ENCODE results near the gene BAIAP2. TPM values are rescaled to one million over a fixed set of nuclear protein-coding genes. Genes with fewer than 3 reads are reported as not detected.

BAIAP2 gene
- total and polyA plus RNA-seq, 2 of the 13 experiments (the other 11 are each of a cell fraction or from before 2014, with no cell fraction given) = 22.5 to 24.0 TPM

- TF ChIP-seq, protein P1, sequence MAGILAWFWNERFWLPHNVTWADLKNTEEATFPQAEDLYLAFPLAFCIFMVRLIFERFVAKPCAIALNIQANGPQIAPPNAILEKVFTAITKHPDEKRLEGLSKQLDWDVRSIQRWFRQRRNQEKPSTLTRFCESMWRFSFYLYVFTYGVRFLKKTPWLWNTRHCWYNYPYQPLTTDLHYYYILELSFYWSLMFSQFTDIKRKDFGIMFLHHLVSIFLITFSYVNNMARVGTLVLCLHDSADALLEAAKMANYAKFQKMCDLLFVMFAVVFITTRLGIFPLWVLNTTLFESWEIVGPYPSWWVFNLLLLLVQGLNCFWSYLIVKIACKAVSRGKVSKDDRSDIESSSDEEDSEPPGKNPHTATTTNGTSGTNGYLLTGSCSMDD (CRISPR knock-in tag; IDR thresholded peaks at IDR 0.05) = no peak
Measured at GRCh38 chr17:81046132-81046769, 11.3 kb downstream of the BAIAP2 start (continued).

DNA sequence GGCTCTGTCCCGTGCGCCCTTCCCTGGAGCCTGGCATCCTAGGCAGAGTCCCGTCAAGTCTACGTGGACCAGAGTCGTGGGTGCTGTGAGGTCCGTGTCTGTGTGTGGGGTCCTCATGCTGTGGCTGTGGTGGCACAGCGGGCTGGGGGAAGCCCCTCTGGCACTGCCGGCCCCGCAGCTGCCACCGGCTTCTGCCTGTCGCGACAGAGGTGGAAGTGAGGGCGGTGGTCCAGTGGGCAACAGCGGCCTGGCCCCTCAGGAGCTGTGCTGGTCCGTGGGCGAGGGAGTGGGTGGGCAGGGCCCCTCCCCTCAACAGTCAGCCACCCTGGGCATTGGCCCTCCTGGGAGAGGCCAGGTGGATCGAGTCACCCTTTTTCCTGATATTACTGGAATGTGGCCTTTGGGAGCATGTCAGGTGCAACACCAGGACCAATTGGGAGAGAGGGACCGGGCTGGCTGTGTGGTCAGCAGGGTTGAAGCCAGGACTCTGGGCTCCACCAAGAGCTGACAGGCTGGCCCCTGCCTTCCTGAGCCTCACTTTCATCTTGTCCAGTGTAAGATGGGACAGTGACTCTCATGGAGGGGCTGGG lies 11.9 kb downstream of the BAIAP2 start:
- TF ChIP-seq ZNF546 (CRISPR knock-in tag; conservative IDR thresholded peaks at IDR 0.05) (0 out of 2 replicates have a peak, but pooled peaks have one; percentile 60), HNRNPK (IDR thresholded peaks at IDR 0.05; ENCODE audit: low read depth, low read length, poor library complexity, severe bottlenecking) (no peak), ZNF367 (CRISPR knock-in tag; IDR thresholded peaks at IDR 0.05; ENCODE audit: borderline replicate concordance) (no peak), HMGA1 (CRISPR knock-in tag; conservative IDR thresholded peaks at IDR 0.05) (no peak), HNRNPL (IDR thresholded peaks at IDR 0.05; ENCODE audit: low read depth, low read length) (peak; percentile 60; the same call in 1 of the 2 replicates), ZNF225 (CRISPR knock-in tag; IDR thresholded peaks at IDR 0.05) (0 out of 2 replicates have a peak, but pooled peaks have one; percentile 20), ZNF772 (CRISPR knock-in tag; IDR thresholded peaks at IDR 0.05) (no peak), NRL (CRISPR knock-in tag; IDR thresholded peaks at IDR 0.05; ENCODE audit: borderline replicate concordance) (0 out of 2 replicates have a peak, but pooled peaks have one; percentile 11), IRX3 (CRISPR knock-in tag; IDR thresholded peaks at IDR 0.05; ENCODE audit: borderline replicate concordance, low read depth) (no peak), ZBTB25 (CRISPR knock-in tag; IDR thresholded peaks at IDR 0.05) (no peak), CBX1 (IDR thresholded peaks at IDR 0.05; ENCODE audit: low read depth) (no peak), JUN (CRISPR knock-in tag; IDR thresholded peaks at IDR 0.05) (no peak)
- H3K27ac ChIP-seq (ENCODE audit: extremely low read length, insufficient read depth, low read length) = no peak overlapping the region
- CTCF ChIA-PET (ENCODE audit: low intra/inter-chr PET ratio, low total read pairs) = no interaction called here
- no peak overlapping the region for H2AFZ ChIP-seq (ENCODE audit: low read length)
- WGBS (ENCODE audit: low lambda C conversion rate) = 96% methylated on average over 14 of the region's 18 CpGs
- H3K79me2 ChIP-seq (ENCODE audit: insufficient read depth, low read length) = peaks cover 65% of the 10 kb centered on the region
- intact Hi-C loops (cut with micrococcal nuclease; ENCODE audit: unreplicated experiment) (loop anchor here (5.0 kb wide), 1 partner anchor 35 kb away; no protein-coding TSS in a partner anchor), in situ Hi-C loops (cut with HindIII; ENCODE audit: extremely low pct_ligation_motif_present, low pct_unique_long_range_greater_than_20kb) (no loop called here)
- no peak overlapping the region for H3K9ac ChIP-seq (ENCODE audit: insufficient read depth, low read depth, low read length)
- ATAC-seq (no peak), DNase-seq (ENCODE audit: low spot score) (peak; percentile 32), FAIRE-seq (no peak)
- no peaks in the 10 kb centered on the region for H3K36me3 ChIP-seq (replicated peaks in 1 of 2; ENCODE audit: control insufficient read depth in 1 of 2, insufficient read depth in 2 of 2, low read length in 2 of 2)
- no peaks in the 10 kb centered on the region for H3K27me3 ChIP-seq (ENCODE audit: control insufficient read depth in 1 of 2, insufficient read depth in 2 of 2, low read length in 2 of 2)
- H3K4me3 ChIP-seq (replicated peaks in 1 of 3; ENCODE audit: insufficient read depth in 1 of 3, low read depth in 2 of 3, low read length in 3 of 3) = no peak overlapping the region
- no peak overlapping the region for H3K4me2 ChIP-seq (ENCODE audit: low read depth, low read length)
- BruUV-seq (replicated peaks) = no TSS peak
- H4K20me1 ChIP-seq (ENCODE audit: insufficient read depth, low read length) = peaks cover 11% of the 10 kb centered on the region; the same call in 1 of the 2 replicates
- peaks cover 73% of the 10 kb centered on the region for H3K4me1 ChIP-seq (ENCODE audit: insufficient read depth, low read length)
- no peaks in the 10 kb centered on the region for H3K9me3 ChIP-seq (ENCODE audit: low read length)
- POLR2A ChIA-PET = interaction anchor here (1.0 to 1.2 kb wide), 2 partner anchors 11 to 36 kb away, joined by 3 to 4 read pairs (median 3); partner anchors contain the start of gene BAIAP2
